Stomach (tissue), 4 donors: ENCODE data around the gene CLEC18C.
"Not testable (repeated sequence)": the region's sequence is repeated elsewhere in the genome, so short reads cannot be mapped to it uniquely, and the experiment has no call there.

Experiments used
- POLR2A ChIP-seq, 4 donors: fragments of 450-650 bp; IDR thresholded peaks; one replicate each; pipeline ENCODE4 v1.6.1; 2016; ENCODE audit warnings: antibody characterized with exemption in 4 of 4, control low read depth in 2 of 4, mild to moderate bottlenecking in 1 of 4, moderate library complexity in 1 of 4
- POLR2AphosphoS5 ChIP-seq, 3 donors: sonication (generic); formaldehyde crosslinking; IDR thresholded peaks; one replicate each; pipeline ENCODE4 v1.6.1; 2016; ENCODE audit warnings: antibody characterized with exemption in 3 of 3

GRCh38 chr16:70123822-70124221 lies 49.8 kb upstream of the CLEC18C start:
- TF ChIP-seq POLR2A, POLR2AphosphoS5 (IDR thresholded peaks at IDR 0.05): not testable (repeated sequence)
